SK-N-SH treated with all-trans-retinoic acid at 6 μM for 48 hours (cell line): Measurements from ENCODE around the gene LIMCH1.

ENCODE experiments used
- ATAC-seq: fragments of 200-7000 bp; cut with Tn5 transposase; 3 replicates; pipeline ENCODE4 v1.9.1; 2020; ENCODE audit warnings: mild to moderate bottlenecking, moderate library complexity
- ARNTL ChIP-seq: fragments of 450-650 bp; formaldehyde crosslinking; IDR thresholded peaks from 2 replicates; pipeline ENCODE4 v1.5.0; 2020; ENCODE audit warnings: low read depth, mild to moderate bottlenecking, moderate library complexity, borderline replicate concordance
- BACH2 ChIP-seq: fragments of 250-450 bp; sonication (Bioruptor Pico); IDR thresholded peaks from 2 replicates; pipeline ENCODE4 v1.9.0; 2021; ENCODE audit warnings: mild to moderate bottlenecking, borderline replicate concordance
- CREB5 ChIP-seq: fragments of 250-450 bp; sonication (Bioruptor Pico); IDR thresholded peaks from 2 replicates; pipeline ENCODE4 v1.5.1; 2020; ENCODE audit warnings: low read depth, mild to moderate bottlenecking, moderate library complexity
- CSDC2 ChIP-seq: fragments of 250-450 bp; sonication (Bioruptor Pico); IDR thresholded peaks from 2 replicates; pipeline ENCODE4 v1.5.0; 2020; ENCODE audit warnings: mild to moderate bottlenecking, moderate library complexity
- ISL1 ChIP-seq: fragments of 250-450 bp; sonication (Bioruptor Pico); IDR thresholded peaks from 2 replicates; pipeline ENCODE4 v2.1.2; 2022; ENCODE audit warnings: mild to moderate bottlenecking, moderate library complexity
- OSR1 ChIP-seq: fragments of 250-450 bp; sonication (Bioruptor Pico); IDR thresholded peaks from 2 replicates; pipeline ENCODE4 v1.8.0; 2022; ENCODE audit warnings: moderate library complexity, mild to moderate bottlenecking, inconsistent platforms
- PATZ1 ChIP-seq: fragments of 250-450 bp; sonication (Bioruptor Pico); IDR thresholded peaks from 2 replicates; pipeline ENCODE4 v1.8.0; 2020; ENCODE audit warnings: mild to moderate bottlenecking, moderate library complexity, borderline replicate concordance
- POU6F1 ChIP-seq: fragments of 250-450 bp; sonication (Bioruptor Pico); IDR thresholded peaks from 2 replicates; pipeline ENCODE4 v1.8.0; 2021; ENCODE audit warnings: low read depth, mild to moderate bottlenecking, moderate library complexity, borderline replicate concordance
- PPARA ChIP-seq: fragments of 250-450 bp; sonication (Bioruptor Pico); IDR thresholded peaks from 2 replicates; pipeline ENCODE4 v1.5.0; 2020; ENCODE audit warnings: mild to moderate bottlenecking, borderline replicate concordance
- RARB ChIP-seq: fragments of 250-450 bp; sonication (Bioruptor Pico); IDR thresholded peaks from 2 replicates; pipeline ENCODE4 v1.8.0; 2021; ENCODE audit warnings: mild to moderate bottlenecking, moderate library complexity
- TCF4 ChIP-seq: fragments of 250-450 bp; sonication (Bioruptor Pico); IDR thresholded peaks from 2 replicates; pipeline ENCODE4 v1.8.0; 2021; ENCODE audit warnings: mild to moderate bottlenecking, moderate library complexity, borderline replicate concordance
- TOX ChIP-seq: fragments of 250-450 bp; sonication (Bioruptor Pico); IDR thresholded peaks from 2 replicates; pipeline ENCODE4 v1.8.0; 2021; ENCODE audit warnings: mild to moderate bottlenecking, moderate library complexity, borderline replicate concordance
- TSHZ2 ChIP-seq: fragments of 250-450 bp; sonication (Bioruptor Pico); IDR thresholded peaks from 2 replicates; pipeline ENCODE4 v1.5.0; 2020; ENCODE audit warnings: mild to moderate bottlenecking, moderate library complexity
- ZC3H10 ChIP-seq: fragments of 250-450 bp; sonication (Bioruptor Pico); IDR thresholded peaks from 2 replicates; pipeline ENCODE4 v1.5.1; 2021; ENCODE audit warnings: mild to moderate bottlenecking, moderate library complexity
- ZFP3 ChIP-seq: fragments of 250-450 bp; sonication (Bioruptor Pico); IDR thresholded peaks from 2 replicates; pipeline ENCODE4 v1.5.0; 2020; ENCODE audit warnings: mild to moderate bottlenecking, moderate library complexity
- ZNF565 ChIP-seq: fragments of 450-650 bp; formaldehyde crosslinking; conservative IDR thresholded peaks from 2 replicates; pipeline ENCODE4 v1.5.0; 2020; ENCODE audit warnings: low read depth, mild to moderate bottlenecking, moderate library complexity
- ZNF70 ChIP-seq: fragments of 450-650 bp; formaldehyde crosslinking; IDR thresholded peaks from 2 replicates; pipeline ENCODE4 v1.5.0; 2020; ENCODE audit warnings: mild to moderate bottlenecking, moderate library complexity
- ZNF8 ChIP-seq: fragments of 450-650 bp; formaldehyde crosslinking; IDR thresholded peaks from 2 replicates; pipeline ENCODE4 v1.5.0; 2020; ENCODE audit warnings: mild to moderate bottlenecking, moderate library complexity

LIMCH1 gene

GRCh38 chr4:41538887-41539498, 1.0 kb downstream of the LIMCH1 start (continued):
- TF ChIP-seq TSHZ2 = no peak
- TF ChIP-seq CSDC2 (CRISPR knock-in tag) = no peak
- TF ChIP-seq, all 23 proteins: peak for 0

- ATAC-seq = no peak
- no peak for TF ChIP-seq ISL1
- TF ChIP-seq BACH2 (CRISPR knock-in tag) = no peak
- TF ChIP-seq ZFP3 (CRISPR knock-in tag) = no peak
- TF ChIP-seq TCF4 (CRISPR knock-in tag) = no peak
- no peak for TF ChIP-seq POU6F1
- no peak for TF ChIP-seq ZNF565 (CRISPR knock-in tag)
- TF ChIP-seq ZC3H10 (CRISPR knock-in tag) = no peak
- no peak for TF ChIP-seq OSR1 (CRISPR knock-in tag)
- no peak for TF ChIP-seq CSDC2 (CRISPR knock-in tag)
- no peak for TF ChIP-seq TSHZ2
- no peak for TF ChIP-seq ARNTL (CRISPR knock-in tag)
- TF ChIP-seq TOX (CRISPR knock-in tag) = no peak
- TF ChIP-seq ZNF8 (CRISPR knock-in tag) = no peak
- TF ChIP-seq CREB5 = no peak
- TF ChIP-seq PATZ1 (CRISPR knock-in tag) = no peak
These were observed 1.8 kb downstream of the LIMCH1 start for GRCh38 chr4:41539711-41540110.

- ATAC-seq = no peak
- no peak for TF ChIP-seq TCF4 (CRISPR knock-in tag)
- no peak for TF ChIP-seq CREB5
These were observed 2.7 kb downstream of the LIMCH1 start for GRCh38 chr4:41540687-41541086.

GRCh38 chr4:41541687-41542094, 3.7 kb downstream of the LIMCH1 start:
- ATAC-seq = no peak
- no peak for TF ChIP-seq PPARA (CRISPR knock-in tag)
- TF ChIP-seq ISL1 = no peak
- no peak for TF ChIP-seq ZNF70
- no peak for TF ChIP-seq CREB5
- TF ChIP-seq POU6F1 = no peak
- no peak for TF ChIP-seq RARB
- TF ChIP-seq BACH2 (CRISPR knock-in tag) = no peak
- TF ChIP-seq TOX (CRISPR knock-in tag) = no peak
- TF ChIP-seq ZC3H10 (CRISPR knock-in tag) = no peak
- TF ChIP-seq ARNTL (CRISPR knock-in tag) = no peak
